ENCODE results near the gene TMEM175.
"Not testable (repeated sequence)": the region's sequence is repeated elsewhere in the genome, so short reads cannot be mapped to it uniquely, and the experiment has no call there.

TMEM175 gene

GRCh38 chr4:997375-998071, 65.3 kb downstream of the TMEM175 start:
- no peak overlapping the region for H3K4me3 ChIP-seq (ENCODE audit: low read depth, low read length)
- no peak for DNase-seq (ENCODE audit: low read depth)
- no peak for TF ChIP-seq CTCF (IDR thresholded peaks at IDR 0.05; ENCODE audit: insufficient read depth, low read depth, low read length, missing control alignments)

GRCh38 chr4:998096-998691, 65.9 kb downstream of the TMEM175 start:
- no peak for TF ChIP-seq CTCF (IDR thresholded peaks at IDR 0.05; ENCODE audit: insufficient read depth, low read depth, low read length, missing control alignments)
- no peak overlapping the region for H3K4me3 ChIP-seq (ENCODE audit: low read depth, low read length)
- no peak for DNase-seq (ENCODE audit: low read depth)

- H3K4me3 ChIP-seq (ENCODE audit: low read depth, low read length); DNase-seq (ENCODE audit: low read depth): not testable (repeated sequence)
Measured at GRCh38 chr4:999240-999863, 67.1 kb downstream of the TMEM175 start.

DNA sequence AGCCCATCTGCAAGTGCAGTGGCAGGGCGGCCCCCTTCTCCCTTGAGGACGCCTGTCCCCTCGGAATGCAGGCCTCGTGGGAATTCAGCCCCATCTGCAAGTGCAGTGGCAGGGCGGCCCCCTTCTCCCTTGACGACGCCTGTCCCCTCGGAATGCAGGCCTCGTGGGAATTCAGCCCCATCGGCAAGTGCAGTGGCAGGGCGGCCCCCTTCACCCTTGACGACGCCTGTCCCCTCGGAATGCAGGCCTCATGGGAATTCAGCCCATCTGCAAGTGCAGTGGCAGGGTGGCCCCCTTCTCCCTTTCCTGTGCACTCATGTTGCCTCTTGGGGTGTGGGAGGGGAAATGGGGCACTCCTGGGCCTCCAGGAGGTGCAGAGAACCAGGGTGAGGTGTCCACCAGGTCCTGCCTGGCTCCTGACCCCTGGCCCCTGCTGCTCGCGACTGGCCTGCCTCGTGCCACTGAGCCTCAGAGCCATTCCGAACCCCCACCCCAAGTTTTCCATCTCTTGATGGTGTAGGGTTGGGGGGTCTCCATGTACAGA, 67.7 kb downstream of the TMEM175 start:
- TF ChIP-seq CTCF (IDR thresholded peaks at IDR 0.05; ENCODE audit: insufficient read depth, low read depth, low read length, missing control alignments) = no peak
- no peak for DNase-seq (ENCODE audit: low read depth)
- H3K4me3 ChIP-seq (ENCODE audit: low read depth, low read length) = no peak overlapping the region

GRCh38 chr4:1000686-1001260, 68.5 kb downstream of the TMEM175 start:
- no peak overlapping the region for H3K4me3 ChIP-seq (ENCODE audit: low read depth, low read length)
- TF ChIP-seq CTCF (IDR thresholded peaks at IDR 0.05; ENCODE audit: insufficient read depth, low read depth, low read length, missing control alignments) = no peak
- DNase-seq (ENCODE audit: low read depth) = no peak

DNA sequence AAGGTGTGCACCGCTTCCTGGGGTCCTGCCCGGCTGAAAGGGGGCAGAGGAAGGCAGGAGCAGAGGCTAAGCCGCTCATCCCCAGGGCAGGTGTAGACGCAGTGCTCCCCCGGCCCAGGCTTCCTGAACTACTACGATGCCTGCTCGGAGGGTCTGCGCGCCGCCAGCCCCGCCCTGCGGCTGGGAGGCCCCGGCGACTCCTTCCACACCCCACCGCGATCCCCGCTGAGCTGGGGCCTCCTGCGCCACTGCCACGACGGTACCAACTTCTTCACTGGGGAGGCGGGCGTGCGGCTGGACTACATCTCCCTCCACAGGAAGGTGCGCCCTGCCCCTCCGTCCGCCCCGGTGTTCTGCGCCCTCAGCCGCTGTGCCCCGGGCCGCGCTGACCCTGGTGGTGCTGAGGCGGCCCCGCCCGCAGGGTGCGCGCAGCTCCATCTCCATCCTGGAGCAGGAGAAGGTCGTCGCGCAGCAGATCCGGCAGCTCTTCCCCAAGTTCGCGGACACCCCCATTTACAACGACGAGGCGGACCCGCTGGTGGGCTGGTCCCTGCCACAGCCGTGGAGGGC, 69.4 kb downstream of the TMEM175 start:
- DNase-seq (ENCODE audit: low read depth) = no peak

More for the DNA sequence above, 69.4 kb downstream of the TMEM175 start:
- H3K4me3 ChIP-seq (ENCODE audit: low read depth, low read length) = no peak overlapping the region
- no peak for TF ChIP-seq CTCF (IDR thresholded peaks at IDR 0.05; ENCODE audit: insufficient read depth, low read depth, low read length, missing control alignments)

Measured in GM12865 (cell line).